ENCODE results near the gene DDX39A. TPM values are rescaled to one million over a fixed set of nuclear protein-coding genes. Genes with fewer than 3 reads are reported as not detected.

DDX39A gene
- total and polyA plus RNA-seq, 2 donors (not counting 1 experiment from before 2014, with no cell fraction given), result 178 to 393 TPM

GRCh38 chr19:14441041-14441938 lies 22.1 kb upstream of the DDX39A start:
- H3K79me2 ChIP-seq (ENCODE audit: control insufficient read depth, insufficient read depth, low read length), result peaks cover 86% of the 10 kb centered on the region
- H2AFZ ChIP-seq (ENCODE audit: insufficient read depth, low read depth, low read length, poor library complexity, severe bottlenecking), result no peak overlapping the region
- H3K9me3 Mint-ChIP-seq (ENCODE audit: insufficient read depth), result no peaks in the 10 kb centered on the region
- TF ChIP-seq EZH2 (IDR thresholded peaks at IDR 0.05; ENCODE audit: borderline replicate concordance, insufficient read depth, low read depth, low read length, poor library complexity, severe bottlenecking), result no peak
- no peak for TF ChIP-seq CTCF (IDR thresholded peaks at IDR 0.05)
- peak overlapping the region; percentile 97 for H3K4me2 ChIP-seq (replicated peaks; ENCODE audit: low read depth, low read length, poor library complexity, severe bottlenecking)
- no peaks in the 10 kb centered on the region for H3K27me3 ChIP-seq (replicated peaks in 1 of 4; ENCODE audit: control extremely low read depth in 1 of 4, control insufficient read depth in 3 of 4, insufficient read depth in 4 of 4, low read length in 3 of 4)
- peak overlapping the region in 3 of 5 experiments; percentile 52 to 95 (median 70) for H3K4me3 ChIP-seq (ENCODE audit: control extremely low read depth in 1 of 5, extremely low read depth in 1 of 5, insufficient read depth in 1 of 5, low read depth in 2 of 5, low read length in 4 of 5)
- H3K4me1 Mint-ChIP-seq, result peaks cover 30% of the 10 kb centered on the region
- H3K4me3 Mint-ChIP-seq, result peak overlapping the region; percentile 95
- peak overlapping the region in 1 of 2 donors; percentile 84 for H3K27ac ChIP-seq (ENCODE audit: low read length in 2 of 2)
- peaks cover 16% of the 10 kb centered on the region for H4K20me1 ChIP-seq (ENCODE audit: control insufficient read depth, insufficient read depth, low read length, poor library complexity, severe bottlenecking)
- H3K36me3 ChIP-seq (replicated peaks in 1 of 2; ENCODE audit: control extremely low read depth in 1 of 2, control insufficient read depth in 1 of 2, extremely low read depth in 1 of 2, insufficient read depth in 2 of 2, low read length in 1 of 2), result peaks cover 8 to 44% of the 10 kb centered on the region in 2 experiments
- no peaks in the 10 kb centered on the region for H3K27me3 Mint-ChIP-seq
- intact Hi-C loops (cut with micrococcal nuclease), result no loop called here
- CTCF ChIA-PET, result interaction anchor here (0.6 kb wide), 1 partner anchor 95 kb away, joined by 3 read pairs; no protein-coding TSS in a partner anchor
- H3K27ac Mint-ChIP-seq, result no peak overlapping the region
- WGBS (ENCODE audit: insufficient coverage), result 95% methylated on average over 33 of the region's 34 CpGs
- DNase-seq (no peak), ATAC-seq (ENCODE audit: low read depth) (no peak)
- H3K4me1 ChIP-seq (ENCODE audit: control insufficient read depth in 2 of 2, insufficient read depth in 2 of 2, low read length in 2 of 2), result peaks cover 20 to 23% of the 10 kb centered on the region in 2 donors
- no peaks in the 10 kb centered on the region for H3K9me3 ChIP-seq (ENCODE audit: control extremely low read depth in 1 of 3, control insufficient read depth in 2 of 3, insufficient read depth in 1 of 3, low read length in 2 of 3)
- POLR2A ChIA-PET, result interaction anchor here (0.6 to 1.1 kb wide), 3 partner anchors 9 to 30 kb away, joined by 3 to 8 read pairs (median 5); no protein-coding TSS in a partner anchor
- peak overlapping the region; percentile 88 for H3K9ac ChIP-seq (ENCODE audit: low read length)
